Sigmoid colon (tissue), 7 donors: ENCODE measurements around the gene WDFY4. TPM values are rescaled to one million over a fixed set of nuclear protein-coding genes. Genes with fewer than 3 reads are reported as not detected.

ENCODE experiments used
- DNase-seq: peaks from one replicate; pipeline ENCODE4 v3.0.0-alpha.2; 2019
- H3K27ac ChIP-seq, 4 donors: fragments of 200-600 bp; sonication (generic); one replicate each; pipeline ENCODE4 v1.5.1; 2016 to 2019; ENCODE audit warnings: mild to moderate bottlenecking in 1 of 4
- H3K27me3 ChIP-seq, 3 donors: fragments of 200-600 bp; sonication (generic); one replicate each; pipeline ENCODE4 v1.5.1; 2019; ENCODE audit warnings: mild to moderate bottlenecking in 1 of 3
- H3K36me3 ChIP-seq, 4 donors: fragments of 200-600 bp; sonication (generic); one replicate each; pipeline ENCODE4 v1.5.1; 2016 to 2019
- H3K4me1 ChIP-seq, 4 donors: fragments of 200-600 bp; sonication (generic); one replicate each; pipeline ENCODE4 v1.5.1; 2017 to 2019
- H3K4me3 ChIP-seq, 4 donors: fragments of 200-600 bp; sonication (generic); one replicate each; pipeline ENCODE4 v1.5.1; 2017 to 2019; ENCODE audit warnings: mild to moderate bottlenecking in 2 of 4, moderate library complexity in 1 of 4
- H3K9me3 ChIP-seq, 4 donors: fragments of 200-600 bp in 3 of 4; sonication (generic) in 3 of 4; one replicate each; pipeline versions ENCODE4 v1.5.1 to v1.6.1; 2013 to 2019
- CTCF ChIP-seq, 4 experiments: fragments of 450-650 bp in 3 of 4; fragments of 200-600 bp in 1 of 4; IDR thresholded peaks; one replicate each; pipeline ENCODE4 v1.5.1; 2016 to 2019; ENCODE audit warnings: antibody characterized with exemption in 4 of 4, mild to moderate bottlenecking in 3 of 4, moderate library complexity in 2 of 4
- EP300 ChIP-seq, 4 donors: sonication (generic); formaldehyde crosslinking; IDR thresholded peaks; one replicate each; pipeline ENCODE4 v1.6.1; 2017; ENCODE audit warnings: antibody characterized with exemption in 4 of 4
- POLR2A ChIP-seq, 2 donors: fragments of 450-650 bp; IDR thresholded peaks; one replicate each; pipeline ENCODE4 v1.6.1; 2016; ENCODE audit warnings: antibody characterized with exemption in 2 of 2, mild to moderate bottlenecking in 2 of 2, moderate library complexity in 2 of 2
- POLR2AphosphoS5 ChIP-seq, 4 donors: sonication (generic); formaldehyde crosslinking; IDR thresholded peaks; one replicate each; pipeline ENCODE4 v1.6.1; 2017; ENCODE audit warnings: antibody characterized with exemption in 4 of 4
- WGBS, 2 donors: extraction: QIAGEN DNeasy Blood & Tissue Kit; methylation state at CpG; one replicate each; pipeline ENCODE4 v1.1.7; 2013; 5-methylcytosine and 5-hydroxymethylcytosine counted together
- intact Hi-C: fragments of 100-400 bp; cut with DNase I; formaldehyde crosslinking; loops from one replicate; pipeline ENCODE4 v1.15.1; 2023
- polyA plus RNA-seq, 3 donors: library from polyadenylated mRNA; stranded (reverse); fragments of 200-250 nt; gene quantifications; one replicate each; pipeline ENCODE4 v1.2.3, GENCODE V29; 2013
- total RNA-seq, 4 donors: library from RNA; depleted of rRNA; stranded (reverse); fragments of >200 nt; gene quantifications; one replicate each; pipeline ENCODE4 v1.1.0, GENCODE V29; 2016
- donor health status: healthy with polysubstance abuse.
- donor health status: Bipolar disorder and iron deficiency.
- donor health status: healthy.

The WDFY4 gene
- total and polyA plus RNA-seq, 7 donors, result 0.60 to 18.6 (median 2.5) TPM

- 63 to 82% methylated on average over 8 of the region's 8 CpGs for WGBS, 2 donors
- no peak overlapping the region for H3K27ac ChIP-seq
- intact Hi-C loops, result no loop called here
- no peaks in the 10 kb centered on the region for H3K36me3 ChIP-seq
- H3K4me3 ChIP-seq, result no peak overlapping the region
- TF ChIP-seq CTCF (IDR thresholded peaks at IDR 0.05) (no peak), EP300 (IDR thresholded peaks at IDR 0.05) (no peak), POLR2AphosphoS5 (IDR thresholded peaks at IDR 0.05) (no peak), POLR2A (IDR thresholded peaks at IDR 0.05) (no peak)
- no peak for DNase-seq
- H3K4me1 ChIP-seq, result no peaks in the 10 kb centered on the region
- H3K9me3 ChIP-seq, result no peaks in the 10 kb centered on the region
- peaks cover 0 to 16% (median 10%) of the 10 kb centered on the region in 3 donors for H3K27me3 ChIP-seq
Observed at GRCh38 chr10:48667960-48668590, 16.6 kb upstream of the WDFY4 start.

GRCh38 chr10:48670978-48671913, 13.4 kb upstream of the WDFY4 start:
- no peaks in the 10 kb centered on the region for H3K36me3 ChIP-seq
- 41 to 46% methylated on average over 28 of the region's 28 CpGs for WGBS, 2 donors
- DNase-seq, result no peak
- H3K27me3 ChIP-seq, result peaks cover 0 to 16% (median 10%) of the 10 kb centered on the region in 3 donors
- no peak overlapping the region for H3K27ac ChIP-seq
- H3K4me1 ChIP-seq, result no peaks in the 10 kb centered on the region
- intact Hi-C loops, result no loop called here
- TF ChIP-seq CTCF (IDR thresholded peaks at IDR 0.05) (no peak), EP300 (IDR thresholded peaks at IDR 0.05) (no peak), POLR2AphosphoS5 (IDR thresholded peaks at IDR 0.05) (no peak), POLR2A (IDR thresholded peaks at IDR 0.05) (no peak)
- no peaks in the 10 kb centered on the region for H3K9me3 ChIP-seq
- H3K4me3 ChIP-seq, result no peak overlapping the region

GRCh38 chr10:48671914-48672595, 12.6 kb upstream of the WDFY4 start:
- Histone ChIP-seq H3K4me3 (no peak overlapping the region), H3K36me3 (no peaks in the 10 kb centered on the region), H3K9me3 (no peaks in the 10 kb centered on the region), H3K27ac (no peak overlapping the region), H3K4me1 (no peaks in the 10 kb centered on the region), H3K27me3 (peaks cover 0 to 16% (median 10%) of the 10 kb centered on the region in 3 donors)
- no peak for TF ChIP-seq CTCF (IDR thresholded peaks at IDR 0.05)
- no peak for TF ChIP-seq EP300 (IDR thresholded peaks at IDR 0.05)
- TF ChIP-seq POLR2AphosphoS5 (IDR thresholded peaks at IDR 0.05), result no peak
- TF ChIP-seq POLR2A (IDR thresholded peaks at IDR 0.05), result no peak
- WGBS, 2 donors, result 68 to 69% methylated on average over 26 of the region's 26 CpGs
- intact Hi-C loops, result no loop called here
- no peak for DNase-seq

GRCh38 chr10:48672596-48673265, 11.9 kb upstream of the WDFY4 start:
- no peak overlapping the region for H3K27ac ChIP-seq
- no peaks in the 10 kb centered on the region for H3K36me3 ChIP-seq
- no peaks in the 10 kb centered on the region for H3K4me1 ChIP-seq
- peaks cover 0 to 16% (median 10%) of the 10 kb centered on the region in 3 donors for H3K27me3 ChIP-seq
- TF ChIP-seq CTCF (IDR thresholded peaks at IDR 0.05), result no peak
- WGBS, 2 donors, result 84 to 87% methylated on average over 9 of the region's 9 CpGs
- no peaks in the 10 kb centered on the region for H3K9me3 ChIP-seq
- no peak for DNase-seq
- no peak overlapping the region for H3K4me3 ChIP-seq
- intact Hi-C loops, result no loop called here
